Neural cell (in vitro differentiated cells): ENCODE data around the gene C1QTNF9B. TPM values are rescaled to one million over a fixed set of nuclear protein-coding genes. Genes with fewer than 3 reads are reported as not detected.

ENCODE experiments used
- H2AFZ ChIP-seq: fragments of 200-600, 300-800 bp; sonication (generic), shearing (Covaris generic); 2 replicates; pipeline ENCODE4 v1.6.0; 2014; ENCODE audit warnings: low read depth, mild to moderate bottlenecking, antibody characterized with exemption, low read length, moderate library complexity
- H3F3A ChIP-seq: fragments of 200-600 bp; shearing (Covaris generic); 2 replicates; pipeline ENCODE4 v1.6.1; 2016; ENCODE audit warnings: mild to moderate bottlenecking, moderate library complexity, mixed read lengths, antibody characterized with exemption, low read length; ENCODE audit not compliant: insufficient read depth, poor library complexity, severe bottlenecking
- H3K27ac ChIP-seq: fragments of 200-600, 300-800 bp; sonication (generic), shearing (Covaris generic); 2 replicates; pipeline ENCODE4 v1.5.1; 2014; ENCODE audit warnings: mild to moderate bottlenecking, low read length, moderate library complexity
- H3K27me3 ChIP-seq: fragments of 300-800, 200-600 bp; sonication (generic), shearing (Covaris generic); 2 replicates; pipeline ENCODE4 v1.6.0; 2014; ENCODE audit warnings: mild to moderate bottlenecking, low read depth, low read length, moderate library complexity; ENCODE audit not compliant: insufficient read depth
- H3K36me3 ChIP-seq: fragments of 300-800, 200-600 bp; sonication (generic), shearing (Covaris generic); 2 replicates; pipeline ENCODE4 v1.5.1; 2014; ENCODE audit warnings: mild to moderate bottlenecking, antibody characterized with exemption, low read length, moderate library complexity; ENCODE audit not compliant: insufficient read depth
- H3K4me2 ChIP-seq: fragments of 300-800, 200-600 bp; sonication (generic), shearing (Covaris generic); 2 replicates; pipeline ENCODE4 v1.6.0; 2014; ENCODE audit warnings: mild to moderate bottlenecking, low read length
- H3K4me3 ChIP-seq: fragments of 300-800, 200-600 bp; sonication (generic), shearing (Covaris generic); 2 replicates; pipeline ENCODE4 v1.5.1; 2014; ENCODE audit warnings: mild to moderate bottlenecking, low read length, moderate library complexity
- H3K79me2 ChIP-seq: fragments of 200-600 bp; shearing (Covaris generic); replicated peaks from 2 replicates; pipeline ENCODE4 v1.6.0; 2014; ENCODE audit warnings: mild to moderate bottlenecking, low read length, moderate library complexity; ENCODE audit not compliant: insufficient read depth
- H3K9ac ChIP-seq: fragments of 300-800, 200-600 bp; sonication (generic), shearing (Covaris generic); 2 replicates; pipeline ENCODE4 v1.6.1; 2016; ENCODE audit warnings: mild to moderate bottlenecking, low read length, mixed read lengths
- H3K9me2 ChIP-seq: fragments of 200-600 bp; shearing (Covaris generic); 2 replicates; pipeline ENCODE4 v1.6.1; 2016; ENCODE audit warnings: mild to moderate bottlenecking, low read length, mixed read lengths; ENCODE audit not compliant: insufficient read depth
- H3K9me3 ChIP-seq: fragments of 200-600, 300-800 bp; sonication (generic), shearing (Covaris generic); 2 replicates; pipeline ENCODE4 v1.6.1; 2016; ENCODE audit warnings: mild to moderate bottlenecking, mixed run types, low read length, moderate library complexity, mixed read lengths
- H4K20me1 ChIP-seq: fragments of 200-600 bp; shearing (Covaris generic); 2 replicates; pipeline ENCODE4 v1.6.1; 2016; ENCODE audit warnings: mild to moderate bottlenecking, mixed run types; ENCODE audit not compliant: insufficient read depth
- CTCF ChIP-seq: fragments of 450-650 bp; IDR thresholded peaks from 2 replicates; pipeline ENCODE4 v1.5.1; 2014; ENCODE audit warnings: antibody characterized with exemption, mild to moderate bottlenecking, moderate library complexity; ENCODE audit not compliant: poor library complexity, severe bottlenecking
- EP300 ChIP-seq: fragments of 450-650 bp; conservative IDR thresholded peaks from 2 replicates; pipeline ENCODE4 v1.6.1; 2014; ENCODE audit warnings: antibody characterized with exemption, mild to moderate bottlenecking, moderate library complexity; ENCODE audit not compliant: poor library complexity, severe bottlenecking
- EZH2 ChIP-seq: fragments of 200-600, 300-800 bp; shearing (Covaris generic), sonication (generic); IDR thresholded peaks from 2 replicates; pipeline ENCODE4 v1.6.1; 2014; ENCODE audit warnings: antibody characterized with exemption, low read length, borderline replicate concordance, mild to moderate bottlenecking; ENCODE audit not compliant: insufficient read depth, poor library complexity, severe bottlenecking
- MXI1 ChIP-seq: fragments of 450-650 bp; conservative IDR thresholded peaks from 2 replicates; pipeline ENCODE4 v1.6.1; 2014; ENCODE audit warnings: antibody characterized with exemption, mild to moderate bottlenecking; ENCODE audit not compliant: poor library complexity, severe bottlenecking
- POLR2AphosphoS5 ChIP-seq: IDR thresholded peaks from 2 replicates; pipeline ENCODE4 v1.6.1; 2012
- RAD21 ChIP-seq: fragments of 450-650 bp; conservative IDR thresholded peaks from 2 replicates; pipeline ENCODE4 v1.6.1; 2014; ENCODE audit warnings: antibody characterized with exemption, mild to moderate bottlenecking, moderate library complexity
- REST ChIP-seq: IDR thresholded peaks from 2 replicates; pipeline ENCODE4 v1.6.1; 2012; ENCODE audit warnings: borderline replicate concordance
- SMC3 ChIP-seq: fragments of 450-650 bp; conservative IDR thresholded peaks from 2 replicates; pipeline ENCODE4 v1.6.1; 2014; ENCODE audit warnings: antibody characterized with exemption, mild to moderate bottlenecking, moderate library complexity; ENCODE audit not compliant: poor library complexity
- TAF1 ChIP-seq: IDR thresholded peaks from 2 replicates; pipeline ENCODE4 v1.6.1; 2012; ENCODE audit warnings: low read depth
- polyA plus RNA-seq: library from polyadenylated mRNA; depleted of rRNA; stranded (reverse); fragments of >200 nt; gene quantifications from 2 replicates; pipeline ENCODE4 v1.2.3, GENCODE V29; 2014

C1QTNF9B gene
- polyA plus RNA-seq, 1 donor from 2014 or later = 1.5 TPM

GRCh38 chr13:23868521-23868920 is 28.8 kb downstream of the C1QTNF9B start:
- Histone ChIP-seq H3K9me3 (no peaks in the 10 kb centered on the region), H3K9ac (no peak overlapping the region), H2AFZ (no peak overlapping the region), H3K27me3 (no peaks in the 10 kb centered on the region), H3K79me2 (no peaks in the 10 kb centered on the region), H3K4me3 (no peak overlapping the region), H3K9me2 (no peaks in the 10 kb centered on the region), H3K36me3 (no peaks in the 10 kb centered on the region), H3K27ac (no peak overlapping the region), H4K20me1 (no peaks in the 10 kb centered on the region), H3K4me2 (no peak overlapping the region), H3F3A (no peaks in the 10 kb centered on the region)
- TF ChIP-seq POLR2AphosphoS5 = no peak
- TF ChIP-seq RAD21 = no peak
- no peak for TF ChIP-seq EP300
- no peak for TF ChIP-seq MXI1
- no peak for TF ChIP-seq TAF1
- no peak for TF ChIP-seq CTCF
- no peak for TF ChIP-seq EZH2
- no peak for TF ChIP-seq REST
- no peak for TF ChIP-seq SMC3

DNA sequence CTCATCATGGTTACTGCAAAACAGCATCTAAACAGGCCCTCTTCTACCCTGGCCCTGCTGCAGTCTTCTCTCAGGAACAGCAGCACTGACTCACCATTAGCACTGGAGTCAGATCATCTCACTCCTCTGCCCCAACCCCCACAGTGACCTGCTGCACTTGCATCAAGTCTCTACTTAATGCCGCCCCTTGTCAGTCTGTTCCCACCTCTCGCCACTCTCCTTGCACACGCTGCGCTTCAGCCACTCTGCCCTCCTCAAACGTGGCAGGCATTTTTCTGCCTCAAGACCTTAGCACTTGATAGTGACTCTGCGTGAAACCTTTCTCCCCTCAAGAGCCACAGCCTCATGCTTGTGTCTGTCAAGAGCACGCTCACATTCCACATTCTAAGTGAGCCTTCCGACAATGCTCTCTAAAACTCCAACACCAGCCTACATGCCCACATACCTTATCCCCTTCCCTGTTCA is 30.2 kb downstream of the C1QTNF9B start:
- Histone ChIP-seq H3K4me2 (no peak overlapping the region), H3K9me2 (no peaks in the 10 kb centered on the region), H3K79me2 (no peaks in the 10 kb centered on the region), H3K9ac (no peak overlapping the region), H2AFZ (no peak overlapping the region), H3K36me3 (no peaks in the 10 kb centered on the region), H3K27me3 (no peaks in the 10 kb centered on the region), H3F3A (no peaks in the 10 kb centered on the region), H4K20me1 (no peaks in the 10 kb centered on the region), H3K27ac (no peak overlapping the region), H3K9me3 (no peaks in the 10 kb centered on the region), H3K4me3 (no peak overlapping the region)
- TF ChIP-seq EP300 (no peak), TAF1 (no peak), CTCF (no peak), SMC3 (no peak), EZH2 (no peak), POLR2AphosphoS5 (no peak), RAD21 (no peak), MXI1 (no peak), REST (no peak)
